HAP-1 (cell line): ENCODE results near the gene SPCS3.
"Not testable (repeated sequence)": the region's sequence is repeated elsewhere in the genome, so short reads cannot be mapped to it uniquely, and the experiment has no call there.

Experiments
- DNase-seq, 2 experiments: peaks; one replicate each; pipeline ENCODE4 v3.0.0-alpha.2; 2016 to 2020; ENCODE audit warnings: low spot score in 2 of 2
- H3K27me3 ChIP-seq: fragments of 250-450 bp; sonication (Bioruptor Pico); 2 replicates; pipeline ENCODE4 v1.5.1; 2020; ENCODE audit warnings: low read depth, mild to moderate bottlenecking, moderate library complexity
- H3K36me3 ChIP-seq: fragments of 250-450 bp; sonication (Bioruptor Pico); replicated peaks from 2 replicates; pipeline ENCODE4 v1.5.1; 2020; ENCODE audit warnings: mild to moderate bottlenecking
- H3K4me1 ChIP-seq: fragments of 250-450 bp; sonication (Bioruptor Pico); 2 replicates; pipeline ENCODE4 v1.5.1; 2020; ENCODE audit warnings: mild to moderate bottlenecking
- H3K4me3 ChIP-seq: fragments of 250-450 bp; sonication (Bioruptor Pico); 2 replicates; pipeline ENCODE4 v1.5.1; 2020; ENCODE audit warnings: mild to moderate bottlenecking, moderate library complexity
- H3K9me3 ChIP-seq: fragments of 250-450 bp; sonication (Bioruptor Pico); 2 replicates; pipeline ENCODE4 v1.5.1; 2020; ENCODE audit warnings: mild to moderate bottlenecking, moderate library complexity
- in situ Hi-C: fragments of 300-500 bp; cut with MboI; formaldehyde crosslinking; loops from 3 replicates; pipeline ENCODE4 v1.14.3; 2020; ENCODE audit warnings: low sequenced_read_pairs, inconsistent platforms, mixed read lengths

The SPCS3 gene

GRCh38 chr4:176313596-176314336 lies 6.0 kb upstream of the SPCS3 start:
- no peak for DNase-seq
- Histone ChIP-seq H3K4me3 (no peak overlapping the region), H3K36me3 (no peaks in the 10 kb centered on the region), H3K4me1 (peaks cover 2% of the 10 kb centered on the region), H3K27me3 (no peaks in the 10 kb centered on the region), H3K9me3 (no peaks in the 10 kb centered on the region)
- in situ Hi-C loops, result no loop called here

GRCh38 chr4:176319151-176319703 lies 539 bp upstream of the SPCS3 start:
- H3K36me3 ChIP-seq, result no peaks in the 10 kb centered on the region
- H3K27me3 ChIP-seq, result no peaks in the 10 kb centered on the region
- no peaks in the 10 kb centered on the region for H3K9me3 ChIP-seq
- in situ Hi-C loops, result no loop called here
- H3K4me3 ChIP-seq, result peak overlapping the region; percentile 65
- H3K4me1 ChIP-seq, result peaks cover 19% of the 10 kb centered on the region
- DNase-seq, result peak in 1 of 2 experiments; percentile 45

GRCh38 chr4:176320340-176320975 lies 692 bp downstream of the SPCS3 start:
- no peaks in the 10 kb centered on the region for H3K27me3 ChIP-seq
- DNase-seq, result peak; percentile 53 to 81
- peaks cover 19% of the 10 kb centered on the region for H3K4me1 ChIP-seq
- in situ Hi-C loops, result no loop called here
- peak overlapping the region; percentile 65 for H3K4me3 ChIP-seq
- H3K36me3 ChIP-seq, result no peaks in the 10 kb centered on the region
- H3K9me3 ChIP-seq, result no peaks in the 10 kb centered on the region

- H3K9me3 ChIP-seq, result no peaks in the 10 kb centered on the region
- in situ Hi-C loops, result no loop called here
- H3K4me1 ChIP-seq, result peaks cover 19% of the 10 kb centered on the region
- DNase-seq, result no peak
- no peaks in the 10 kb centered on the region for H3K36me3 ChIP-seq
- peak overlapping the region; percentile 65 for H3K4me3 ChIP-seq
- no peaks in the 10 kb centered on the region for H3K27me3 ChIP-seq
These were observed 1.2 kb downstream of the SPCS3 start for GRCh38 chr4:176320976-176321361.

GRCh38 chr4:176321589-176321988 lies 1.8 kb downstream of the SPCS3 start:
- Histone ChIP-seq H3K4me3 (peak overlapping the region; percentile 65), H3K4me1 (peaks cover 19% of the 10 kb centered on the region), H3K9me3 (no peaks in the 10 kb centered on the region), H3K27me3 (no peaks in the 10 kb centered on the region), H3K36me3 (no peaks in the 10 kb centered on the region)
- in situ Hi-C loops, result no loop called here
- DNase-seq, result no peak

- DNase-seq, result no peak
- in situ Hi-C loops, result no loop called here
- Histone ChIP-seq H3K4me3 (no peak overlapping the region), H3K4me1 (peaks cover 19% of the 10 kb centered on the region), H3K36me3 (peaks cover 6% of the 10 kb centered on the region), H3K27me3 (no peaks in the 10 kb centered on the region), H3K9me3 (no peaks in the 10 kb centered on the region)
These were observed 3.9 kb downstream of the SPCS3 start for GRCh38 chr4:176323511-176324160.

GRCh38 chr4:176324876-176325275 lies 5.1 kb downstream of the SPCS3 start:
- not testable (repeated sequence) for H3K27me3 ChIP-seq, DNase-seq, H3K9me3 ChIP-seq, H3K4me3 ChIP-seq
- Histone ChIP-seq H3K36me3 (peaks cover 18% of the 10 kb centered on the region), H3K4me1 (peaks cover 14% of the 10 kb centered on the region)
- in situ Hi-C loops, result loop anchor here (25.0 kb wide), 2 partner anchors 288 to 363 kb away; no protein-coding TSS in a partner anchor

GRCh38 chr4:176333076-176333475 lies 13.3 kb downstream of the SPCS3 start:
- Histone ChIP-seq H3K9me3 (no peaks in the 10 kb centered on the region), H3K4me1 (no peaks in the 10 kb centered on the region), H3K4me3 (no peak overlapping the region), H3K36me3 (peaks cover 28% of the 10 kb centered on the region), H3K27me3 (no peaks in the 10 kb centered on the region)
- in situ Hi-C loops, result loop anchor here (25.0 kb wide), 2 partner anchors 296 to 371 kb away; no protein-coding TSS in a partner anchor
- DNase-seq, result no peak

GRCh38 chr4:176334066-176334465 lies 14.3 kb downstream of the SPCS3 start:
- H3K4me1 ChIP-seq, result no peaks in the 10 kb centered on the region
- H3K36me3 ChIP-seq, result peaks cover 22% of the 10 kb centered on the region
- H3K9me3 ChIP-seq, result no peaks in the 10 kb centered on the region
- no peak overlapping the region for H3K4me3 ChIP-seq
- DNase-seq, result no peak
- in situ Hi-C loops, result loop anchor here (25.0 kb wide), 2 partner anchors 297 to 372 kb away; no protein-coding TSS in a partner anchor
- H3K27me3 ChIP-seq, result no peaks in the 10 kb centered on the region

- in situ Hi-C loops, result loop anchor here (5.0 to 25.0 kb wide), 3 partner anchors 183 to 373 kb away; no protein-coding TSS in a partner anchor
- Histone ChIP-seq H3K4me3 (no peak overlapping the region), H3K27me3 (no peaks in the 10 kb centered on the region), H3K4me1 (peaks cover 5% of the 10 kb centered on the region), H3K36me3 (peaks cover 10% of the 10 kb centered on the region), H3K9me3 (no peaks in the 10 kb centered on the region)
- no peak for DNase-seq
These were observed 15.7 kb downstream of the SPCS3 start for GRCh38 chr4:176335421-176335820.

GRCh38 chr4:176339936-176340761 lies 20.4 kb downstream of the SPCS3 start:
- in situ Hi-C loops, result loop anchor here (5.0 to 25.0 kb wide), 4 partner anchors 188 to 778 kb away; no protein-coding TSS in a partner anchor
- no peak overlapping the region for H3K4me3 ChIP-seq
- H3K9me3 ChIP-seq, result peaks cover 2% of the 10 kb centered on the region; the same call in 1 of the 2 replicates
- no peak for DNase-seq
- peaks cover 9% of the 10 kb centered on the region for H3K4me1 ChIP-seq
- H3K27me3 ChIP-seq, result no peaks in the 10 kb centered on the region
- no peaks in the 10 kb centered on the region for H3K36me3 ChIP-seq

GRCh38 chr4:176340871-176341685 lies 21.3 kb downstream of the SPCS3 start:
- H3K4me1 ChIP-seq, result peaks cover 9% of the 10 kb centered on the region
- DNase-seq, result peak; percentile 45 to 49
- no peaks in the 10 kb centered on the region for H3K36me3 ChIP-seq
- H3K4me3 ChIP-seq, result no peak overlapping the region
- H3K27me3 ChIP-seq, result no peaks in the 10 kb centered on the region
- in situ Hi-C loops, result loop anchor here (5.0 to 25.0 kb wide), 3 partner anchors 304 to 779 kb away; no protein-coding TSS in a partner anchor
- H3K9me3 ChIP-seq, result peaks cover 2% of the 10 kb centered on the region; the same call in 1 of the 2 replicates
